ENCODE results near the gene RNF43.

RNF43 gene

DNA sequence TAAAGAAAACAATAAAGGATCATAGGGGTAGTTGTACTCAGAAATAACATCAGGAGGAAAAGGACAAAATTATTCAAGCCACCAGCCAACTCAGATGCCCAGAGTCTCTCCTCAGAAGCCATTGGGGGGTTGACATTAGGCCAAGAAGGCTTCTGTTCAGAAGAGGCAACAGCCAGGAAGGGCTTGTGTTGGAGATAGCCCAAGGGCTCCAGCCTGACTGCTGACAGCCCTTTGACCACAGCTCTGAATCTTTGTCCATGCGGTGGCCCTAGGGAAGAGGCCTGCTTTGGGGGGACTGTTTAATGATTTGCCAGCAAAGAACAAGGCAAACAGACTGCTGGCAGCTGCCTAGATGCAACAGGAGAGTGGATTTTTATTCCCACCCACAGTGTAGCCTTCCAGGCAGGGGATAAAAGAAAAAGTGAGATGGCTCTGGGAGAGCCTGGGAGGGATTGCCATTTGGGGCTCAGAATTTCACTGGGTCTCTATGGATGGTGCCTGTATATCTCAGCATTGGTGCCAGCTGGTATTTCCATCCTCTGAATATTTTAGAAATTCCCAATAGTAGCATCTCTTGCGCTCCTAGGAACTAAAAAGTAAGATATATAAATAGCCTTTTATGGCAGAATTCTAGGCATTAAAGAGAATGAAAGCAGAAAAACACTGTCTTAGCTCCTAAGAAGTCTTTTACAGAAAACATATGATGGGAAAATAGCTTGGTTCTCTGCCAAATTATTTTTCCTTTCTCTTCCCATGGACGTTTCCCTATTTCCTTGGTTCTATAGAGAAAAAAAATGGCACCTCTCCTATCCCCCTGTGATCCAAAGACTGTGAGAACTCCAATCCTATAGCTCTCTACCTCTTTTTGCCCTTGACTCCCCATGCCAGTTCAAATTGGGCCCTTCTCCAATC, 36.0 kb downstream of the RNF43 start:
- no peak for DNase-seq

DNA sequence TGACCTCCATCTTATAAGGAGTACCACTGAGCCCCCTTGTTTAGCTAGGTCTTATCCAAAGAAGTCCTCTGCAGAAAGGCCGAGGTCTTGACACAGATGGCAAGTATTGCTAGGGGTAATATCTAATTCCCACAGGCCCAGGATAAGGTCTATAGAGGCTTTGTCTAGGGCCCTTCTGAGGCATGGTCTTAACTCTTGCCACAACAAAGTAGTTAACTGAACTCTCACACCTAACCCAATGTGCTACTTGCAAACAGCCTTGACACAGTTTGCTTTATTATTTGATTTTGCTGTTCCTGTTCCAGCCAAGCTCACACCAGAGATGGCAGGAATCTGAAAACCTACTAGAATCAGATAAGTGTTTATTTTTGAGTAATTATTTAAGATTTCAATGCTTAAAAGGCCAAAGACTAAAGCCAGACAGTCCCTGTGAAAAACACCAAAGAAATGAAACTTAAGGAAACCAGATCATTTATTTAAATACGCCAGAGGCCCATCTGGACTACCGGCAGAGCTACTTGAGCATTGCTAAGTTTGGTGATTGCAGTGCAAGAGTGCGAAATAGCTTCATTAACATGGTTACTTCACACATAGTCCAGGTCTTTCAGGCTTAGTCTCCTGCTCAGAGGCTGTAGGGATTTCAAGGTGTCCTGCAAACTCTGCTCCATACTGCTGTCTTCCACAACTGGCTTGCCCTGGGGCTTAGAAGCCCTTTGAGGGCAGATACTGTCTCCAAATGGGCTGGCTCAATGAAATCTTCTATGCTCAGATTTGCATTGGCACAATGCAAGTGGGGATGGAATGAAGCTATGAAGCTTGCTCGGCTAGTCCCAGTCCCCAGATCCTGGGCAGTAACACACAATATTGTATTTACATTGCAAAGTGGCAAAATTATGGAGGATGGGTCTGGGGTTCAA, 36.9 kb downstream of the RNF43 start:
- no peak for DNase-seq

GRCh38 chr17:58379511-58379824, 37.9 kb downstream of the RNF43 start:
- DNase-seq, result no peak

DNA sequence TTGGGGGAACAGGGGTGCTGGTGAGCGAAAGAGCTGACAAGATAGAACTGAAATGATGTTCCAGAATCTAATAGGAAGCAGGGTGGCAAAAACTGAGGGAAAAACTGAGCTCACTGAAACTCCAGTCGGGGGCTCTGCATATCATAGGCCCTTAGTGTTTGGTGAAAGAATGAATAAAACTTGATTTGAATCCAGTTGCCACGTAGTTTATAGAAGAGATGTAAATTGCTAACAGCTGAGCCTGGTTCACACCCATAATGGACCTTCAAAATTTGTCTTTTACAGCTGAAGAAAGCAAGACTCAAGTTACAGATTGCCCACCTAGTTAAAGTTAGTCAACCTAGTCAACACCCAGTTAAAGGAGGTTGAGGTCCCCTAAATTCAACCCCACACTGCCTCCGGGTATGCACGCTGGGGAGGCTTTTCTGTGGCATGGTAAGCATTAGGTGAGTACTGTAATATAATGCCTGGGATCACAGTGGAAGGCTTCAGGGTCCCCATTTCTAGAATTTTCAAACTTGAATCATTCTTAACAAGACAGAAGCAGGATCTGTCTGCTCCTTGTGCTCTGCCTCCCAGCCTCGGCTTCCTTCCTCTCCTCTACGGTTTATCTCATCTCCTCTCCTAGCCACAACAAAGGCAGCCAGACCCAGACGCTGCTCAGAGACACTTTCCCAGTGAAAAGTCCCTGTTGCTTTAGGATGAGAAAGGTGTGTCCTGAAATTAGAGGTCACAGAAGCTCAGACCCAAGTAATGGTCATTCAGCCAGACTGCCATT, 38.4 kb downstream of the RNF43 start:
- DNase-seq, result no peak

GRCh38 chr17:58377661-58378060, 39.7 kb downstream of the RNF43 start:
- DNase-seq, result no peak

DNA sequence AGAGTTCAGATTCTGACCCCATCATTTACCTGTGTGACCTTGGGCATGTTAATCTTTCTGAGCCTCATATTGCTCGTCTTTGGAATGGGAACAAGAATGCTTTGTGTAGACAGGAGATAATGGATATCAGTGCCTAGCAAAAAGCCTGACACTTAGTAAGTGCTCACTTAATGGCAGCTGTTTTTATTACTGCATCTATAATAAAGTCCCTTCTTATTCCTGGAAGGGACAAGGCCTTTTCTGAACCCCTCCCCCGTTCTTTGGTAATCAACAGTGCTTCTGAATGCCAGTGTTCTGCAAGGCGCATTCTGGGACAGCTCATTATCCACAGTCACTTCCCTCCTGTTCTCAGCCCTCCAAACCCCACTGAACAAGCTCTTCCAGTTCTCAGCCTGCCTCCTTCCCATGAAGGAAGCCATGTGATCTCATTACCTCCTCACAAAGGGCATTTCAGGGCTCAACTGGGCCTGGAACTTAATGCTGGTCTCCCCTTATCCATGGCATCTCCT, 40.2 kb downstream of the RNF43 start:
- no peak for DNase-seq

DNA sequence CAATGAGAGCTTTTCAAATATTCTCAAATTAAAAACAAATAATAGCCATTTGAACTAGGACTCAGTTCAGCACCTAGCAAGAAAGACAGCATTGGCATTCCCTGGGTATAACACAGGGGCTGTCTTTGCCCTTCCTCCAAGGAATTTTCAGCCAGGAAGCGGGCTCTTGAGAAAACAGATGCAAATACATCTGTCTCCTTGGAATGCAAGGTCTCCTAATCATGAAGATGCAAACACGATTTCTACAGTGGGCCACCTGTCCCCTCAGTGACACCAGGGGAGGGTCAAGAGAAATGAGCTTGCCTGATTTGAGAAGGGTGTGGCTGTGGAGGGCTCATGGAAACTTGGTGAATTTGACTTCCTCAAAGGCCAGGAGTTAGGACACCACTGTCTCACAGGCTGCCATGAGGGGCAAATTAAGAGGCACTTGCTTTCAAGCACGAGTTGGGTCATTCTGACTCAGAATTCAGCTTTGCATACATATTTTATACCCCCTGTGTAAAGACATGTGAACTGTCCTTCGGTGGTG, 40.8 kb downstream of the RNF43 start:
- DNase-seq, result no peak

GRCh38 chr17:58375811-58376210, 41.5 kb downstream of the RNF43 start:
- no peak for DNase-seq

DNA sequence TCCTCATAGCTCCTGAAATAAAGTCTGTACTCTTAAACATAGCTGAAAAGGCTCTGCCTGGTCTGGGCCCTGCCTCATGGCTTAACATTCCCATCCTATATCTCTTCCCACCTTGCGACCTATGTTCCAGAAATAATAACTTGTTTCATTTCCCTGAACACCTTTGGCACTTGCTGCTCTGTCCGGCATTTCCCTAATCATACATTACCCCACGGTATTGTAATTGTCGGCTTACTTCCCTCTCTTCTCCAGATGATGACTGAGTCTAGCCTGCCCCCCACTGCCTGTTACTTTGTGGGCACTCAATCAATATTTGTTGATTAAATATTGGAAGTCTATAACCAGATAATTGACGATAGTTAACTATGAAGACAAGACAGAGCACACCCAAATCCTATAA, 42.1 kb downstream of the RNF43 start:
- DNase-seq, result no peak

- no peak for DNase-seq
These were observed 43.4 kb downstream of the RNF43 start for GRCh38 chr17:58373923-58374322.

GRCh38 chr17:58373003-58373402, 44.3 kb downstream of the RNF43 start:
- DNase-seq, result no peak

DNA sequence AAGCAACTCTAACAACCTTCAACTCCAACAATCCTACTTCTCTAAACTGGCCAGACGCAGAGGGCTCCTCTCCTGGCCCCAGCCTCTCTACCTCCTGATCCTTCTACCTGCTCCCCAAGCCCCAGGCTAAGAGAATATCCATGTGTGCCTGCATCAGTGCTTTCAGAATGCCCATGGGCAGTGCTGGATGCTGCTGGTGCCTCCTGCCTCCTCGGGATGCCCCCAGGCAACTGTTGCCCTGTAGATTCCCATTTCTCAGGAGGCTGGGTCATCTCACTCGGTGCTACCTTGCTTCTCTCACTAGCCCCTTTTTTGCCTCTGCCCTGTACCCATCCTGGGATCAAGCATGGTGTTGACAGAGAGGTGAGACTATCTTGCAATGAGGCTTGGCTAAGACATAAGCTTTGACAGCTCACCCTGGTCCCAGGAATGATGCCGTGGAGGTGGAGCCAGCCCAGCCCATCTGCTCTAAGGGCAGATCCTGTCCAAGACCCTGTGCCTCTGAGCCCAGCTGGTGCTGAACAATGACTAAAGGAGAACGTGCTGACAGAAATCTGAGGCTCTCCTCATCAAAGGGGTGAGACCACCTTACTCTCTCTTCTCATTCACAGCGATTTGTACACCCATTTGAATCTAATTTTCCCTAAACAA, 45.9 kb downstream of the RNF43 start:
- DNase-seq, result no peak

DNA sequence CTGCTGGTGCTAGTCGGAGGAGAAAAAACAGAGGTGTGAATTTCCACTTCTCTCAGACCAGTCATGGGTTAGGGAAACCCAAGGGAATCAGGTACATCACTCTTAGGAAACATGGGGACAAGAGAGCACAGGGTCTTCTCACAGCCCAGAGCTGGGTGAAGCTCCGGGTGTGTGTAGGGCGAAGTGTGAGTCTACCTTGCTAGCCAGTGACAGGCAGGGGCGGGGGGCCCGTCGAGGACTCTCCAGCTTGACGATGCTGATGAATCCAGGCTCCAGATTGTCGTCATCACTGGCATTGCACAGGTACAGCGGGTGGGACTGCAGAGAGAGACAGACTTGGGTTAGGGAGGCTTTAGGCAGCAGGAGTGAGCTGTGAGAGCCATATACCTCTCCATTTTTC, 46.6 kb downstream of the RNF43 start:
- no peak for DNase-seq

DNA sequence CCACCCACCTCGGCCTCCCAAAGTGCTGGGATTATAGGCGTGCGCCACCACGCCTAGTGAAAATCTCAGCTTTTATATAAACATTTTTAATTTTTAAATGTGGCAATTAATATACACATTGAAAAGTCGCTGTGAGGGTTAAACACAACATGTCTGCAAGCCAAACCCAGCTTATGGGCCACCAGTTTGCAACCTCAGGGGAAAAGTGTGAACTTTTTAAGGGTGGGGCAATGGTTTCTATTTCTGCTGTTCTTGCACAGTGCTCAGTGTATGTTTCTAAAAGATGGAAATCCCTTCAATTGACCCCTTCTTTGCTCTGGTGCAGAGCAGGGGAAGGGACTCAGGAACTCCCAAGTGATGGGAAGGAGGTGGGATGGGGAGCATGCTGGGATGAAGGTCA, 47.0 kb downstream of the RNF43 start:
- DNase-seq, result no peak

DNA sequence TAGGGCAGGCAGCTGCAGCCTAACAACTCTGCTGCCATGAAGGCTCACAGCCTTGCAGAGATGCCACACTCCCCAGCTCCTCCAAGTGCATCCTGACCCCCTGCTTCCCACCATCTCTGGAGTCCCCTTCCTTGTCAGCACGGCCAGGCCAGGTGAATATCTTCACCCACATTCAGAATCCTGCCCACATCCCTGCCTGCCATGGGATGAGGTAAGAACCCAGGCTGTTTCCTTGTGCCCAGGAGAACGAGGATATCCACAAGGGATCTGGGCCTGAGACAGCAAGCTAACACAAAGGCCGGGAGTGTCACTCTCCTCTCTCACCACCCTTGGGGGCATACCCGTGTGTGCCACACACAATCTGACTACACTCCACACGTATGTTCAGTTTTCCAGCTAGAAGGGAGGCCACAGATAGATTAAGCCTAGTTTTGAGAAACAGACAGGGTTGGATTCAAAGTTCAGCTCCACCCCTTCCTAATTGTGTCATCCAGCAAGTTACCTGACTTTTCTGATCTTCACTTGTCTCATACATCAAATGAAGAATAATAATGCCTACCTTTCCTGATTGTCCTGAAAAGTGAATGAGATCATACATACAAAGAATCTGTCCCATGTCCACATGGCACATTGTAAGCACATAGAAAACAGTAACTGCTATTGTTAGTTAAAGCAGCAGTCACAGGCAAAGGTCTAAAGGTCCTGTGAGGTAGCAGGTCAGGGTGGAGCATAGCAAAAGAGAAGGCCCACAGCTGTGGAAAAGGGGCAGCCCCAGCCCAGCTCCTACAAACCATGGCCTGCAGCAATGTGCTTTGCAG, 47.9 kb downstream of the RNF43 start:
- no peak for DNase-seq

DNA sequence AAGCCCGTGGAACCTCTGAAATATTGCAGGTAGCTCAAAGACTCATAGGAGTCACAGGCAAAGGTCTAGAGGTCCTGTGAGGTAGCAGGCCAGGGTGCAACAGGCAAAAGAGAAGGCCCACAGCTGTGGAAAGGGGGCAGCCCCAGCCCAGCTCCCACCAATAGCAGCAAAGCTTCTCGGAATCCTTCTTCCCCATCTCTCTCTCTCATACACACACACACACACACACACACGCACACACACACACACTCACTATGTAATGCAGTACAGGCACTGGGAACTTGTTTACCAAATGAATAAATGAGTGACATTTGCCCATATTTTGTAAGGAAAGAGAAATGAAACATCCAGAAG, 48.5 kb downstream of the RNF43 start:
- no peak for DNase-seq
